Duodenal mucosa (tissue), 2 donors: ENCODE measurements around the gene AJM1.
"Not testable (repeated sequence)": the region's sequence is repeated elsewhere in the genome, so short reads cannot be mapped to it uniquely, and the experiment has no call there.

Source experiments
- H3K27ac ChIP-seq: one replicate; pipeline ENCODE4 v1.7.0; 2013; ENCODE audit warnings: low read depth, low read length
- H3K27me3 ChIP-seq, 2 donors: one replicate each; pipeline ENCODE4 v1.7.0; 2013; ENCODE audit warnings: low read length in 2 of 2, control low read depth in 1 of 2; ENCODE audit not compliant: insufficient read depth in 2 of 2, control insufficient read depth in 1 of 2
- H3K36me3 ChIP-seq, 2 donors: one replicate each; pipeline ENCODE4 v1.7.0; 2013; ENCODE audit warnings: low read length in 2 of 2, control low read depth in 1 of 2; ENCODE audit not compliant: insufficient read depth in 2 of 2, control insufficient read depth in 1 of 2
- H3K4me1 ChIP-seq, 2 donors: one replicate each; pipeline ENCODE4 v1.7.0; 2013; ENCODE audit warnings: low read length in 2 of 2, control low read depth in 1 of 2; ENCODE audit not compliant: insufficient read depth in 2 of 2, control insufficient read depth in 1 of 2
- H3K4me3 ChIP-seq, 2 donors: one replicate each; pipeline ENCODE4 v1.7.0; 2013; ENCODE audit warnings: low read length in 2 of 2, low read depth in 1 of 2
- H3K9ac ChIP-seq, 2 donors: one replicate each; pipeline ENCODE4 v1.7.0; 2013; ENCODE audit warnings: low read length in 2 of 2, low read depth in 1 of 2
- H3K9me3 ChIP-seq, 2 donors: one replicate each; pipeline ENCODE4 v1.7.0; 2013; ENCODE audit warnings: low read length in 2 of 2, control low read depth in 1 of 2; ENCODE audit not compliant: control insufficient read depth in 1 of 2

AJM1 gene

DNA sequence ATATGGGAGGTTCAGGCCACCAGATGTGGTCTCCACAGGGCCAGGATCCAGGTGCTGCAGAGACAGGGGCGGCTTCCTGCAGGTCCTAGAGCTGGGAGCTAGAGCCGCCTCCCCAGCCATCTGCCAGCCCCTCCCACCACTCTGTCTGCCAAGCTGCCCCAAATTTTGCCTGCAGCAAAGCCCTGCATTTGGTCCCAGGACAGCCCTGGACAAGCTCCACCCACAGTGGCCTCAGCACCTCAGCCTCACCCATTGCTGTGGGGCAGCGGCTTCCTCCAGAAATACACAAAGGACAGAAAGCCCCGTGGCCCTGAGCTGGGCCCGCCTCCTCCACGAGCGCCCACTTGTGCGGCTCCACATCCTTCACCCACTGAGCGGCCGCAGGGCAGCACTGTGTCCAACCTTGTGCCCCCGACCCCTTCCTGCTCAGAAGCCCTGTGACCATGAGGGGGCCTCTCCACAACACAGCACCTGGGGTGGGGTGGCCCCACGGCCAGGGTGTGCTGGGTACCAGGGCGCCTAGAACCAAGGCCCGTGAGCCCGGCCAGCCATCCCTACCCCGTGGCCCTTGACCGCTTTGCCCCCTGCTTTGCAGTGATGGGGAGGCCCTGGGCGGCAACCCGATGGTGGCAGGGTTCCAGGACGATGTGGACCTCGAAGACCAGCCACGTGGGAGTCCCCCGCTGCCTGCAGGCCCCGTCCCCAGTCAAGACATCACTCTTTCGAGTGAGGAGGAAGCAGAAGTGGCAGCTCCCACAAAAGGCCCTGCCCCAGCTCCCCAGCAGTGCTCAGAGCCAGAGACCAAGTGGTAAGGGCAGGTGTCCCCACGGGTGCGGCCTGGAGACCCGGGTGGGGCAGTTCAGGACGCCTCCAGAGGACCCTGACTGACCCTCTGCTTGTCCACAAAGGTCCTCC lies 3.7 kb upstream of the AJM1 start:
- no peak overlapping the region for H3K27ac ChIP-seq
- H3K27me3 ChIP-seq, result no peaks in the 10 kb centered on the region
- peaks cover 29 to 38% of the 10 kb centered on the region in 2 donors for H3K4me1 ChIP-seq
- H3K9me3 ChIP-seq, result no peaks in the 10 kb centered on the region
- peaks cover 0 to 21% of the 10 kb centered on the region in 2 donors for H3K36me3 ChIP-seq
- H3K4me3 ChIP-seq, result no peak overlapping the region
- no peak overlapping the region for H3K9ac ChIP-seq

- Histone ChIP-seq H3K4me1 (peaks cover 29 to 39% of the 10 kb centered on the region in 2 donors), H3K4me3 (no peak overlapping the region), H3K36me3 (peaks cover 0 to 21% of the 10 kb centered on the region in 2 donors), H3K9ac (no peak overlapping the region), H3K27ac (no peak overlapping the region), H3K9me3 (no peaks in the 10 kb centered on the region), H3K27me3 (no peaks in the 10 kb centered on the region)
Observed at GRCh38 chr9:136839229-136840139, 2.8 kb upstream of the AJM1 start.

DNA sequence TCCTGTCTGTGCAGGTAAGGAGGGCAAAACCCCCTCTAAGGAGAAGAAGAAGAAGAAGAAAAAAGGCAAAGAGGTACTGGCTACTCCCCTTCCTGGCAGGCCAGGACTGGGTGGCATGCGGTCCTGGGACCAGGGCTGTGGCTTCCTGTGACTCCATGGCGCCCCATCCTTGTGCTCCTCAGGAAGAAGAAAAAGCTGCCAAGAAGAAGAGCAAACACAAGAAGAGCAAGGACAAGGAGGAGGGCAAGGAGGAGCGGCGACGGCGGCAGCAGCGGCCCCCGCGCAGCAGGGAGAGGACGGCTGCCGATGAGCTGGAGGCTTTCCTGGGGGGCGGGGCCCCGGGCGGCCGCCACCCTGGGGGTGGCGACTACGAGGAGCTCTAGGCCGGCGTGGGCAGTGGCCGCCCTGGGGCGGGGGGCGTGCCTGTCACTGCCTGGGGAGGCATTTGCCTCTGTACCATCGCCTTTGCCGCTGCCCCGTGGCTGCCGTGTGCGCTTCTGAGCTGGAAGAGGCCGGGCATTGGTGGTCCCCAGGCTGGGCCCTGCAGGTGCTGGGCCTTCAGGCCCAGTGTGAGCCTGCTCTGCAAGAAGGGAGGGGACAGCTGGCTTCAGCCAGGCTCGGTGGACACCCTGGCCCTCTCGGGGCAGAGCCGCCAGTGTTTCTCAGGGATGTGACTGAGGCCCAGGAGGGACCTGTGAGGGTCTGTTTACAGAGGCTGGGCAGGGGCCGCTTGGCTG lies 2.0 kb upstream of the AJM1 start:
- Histone ChIP-seq H3K9me3 (no peaks in the 10 kb centered on the region), H3K9ac (peak overlapping the region in 1 of 2 donors; percentile 25), H3K4me1 (peaks cover 29 to 39% of the 10 kb centered on the region in 2 donors), H3K4me3 (no peak overlapping the region), H3K36me3 (peaks cover 0 to 19% of the 10 kb centered on the region in 2 donors), H3K27ac (peak overlapping the region; percentile 75), H3K27me3 (peaks cover 0 to 2% of the 10 kb centered on the region in 2 donors)

- Histone ChIP-seq H3K36me3 (peaks cover 0 to 14% of the 10 kb centered on the region in 2 donors), H3K9me3 (no peaks in the 10 kb centered on the region), H3K4me3 (no peak overlapping the region), H3K9ac (peak overlapping the region; percentile 25 to 43), H3K27ac (peak overlapping the region; percentile 84), H3K4me1 (peaks cover 29 to 39% of the 10 kb centered on the region in 2 donors), H3K27me3 (peaks cover 0 to 5% of the 10 kb centered on the region in 2 donors)
Observed at GRCh38 chr9:136840877-136841645, 1.2 kb upstream of the AJM1 start.

GRCh38 chr9:136841646-136842379 lies 465 bp upstream of the AJM1 start:
- H3K9me3 ChIP-seq, H3K27me3 ChIP-seq: not testable (repeated sequence)
- Histone ChIP-seq H3K36me3 (peaks cover 0 to 14% of the 10 kb centered on the region in 2 donors), H3K9ac (peak overlapping the region in 1 of 2 donors; percentile 66), H3K4me3 (peak overlapping the region; percentile 47 to 68), H3K4me1 (peaks cover 29 to 39% of the 10 kb centered on the region in 2 donors), H3K27ac (peak overlapping the region; percentile 84)

GRCh38 chr9:136843159-136843800 lies 1.0 kb downstream of the AJM1 start:
- H3K4me3 ChIP-seq, H3K27me3 ChIP-seq, H3K9me3 ChIP-seq, H3K27ac ChIP-seq: not testable (repeated sequence)
- Histone ChIP-seq H3K36me3 (peaks cover 0 to 14% of the 10 kb centered on the region in 2 donors), H3K9ac (peak overlapping the region in 1 of 2 donors; percentile 38), H3K4me1 (peaks cover 29 to 48% of the 10 kb centered on the region in 2 donors)

DNA sequence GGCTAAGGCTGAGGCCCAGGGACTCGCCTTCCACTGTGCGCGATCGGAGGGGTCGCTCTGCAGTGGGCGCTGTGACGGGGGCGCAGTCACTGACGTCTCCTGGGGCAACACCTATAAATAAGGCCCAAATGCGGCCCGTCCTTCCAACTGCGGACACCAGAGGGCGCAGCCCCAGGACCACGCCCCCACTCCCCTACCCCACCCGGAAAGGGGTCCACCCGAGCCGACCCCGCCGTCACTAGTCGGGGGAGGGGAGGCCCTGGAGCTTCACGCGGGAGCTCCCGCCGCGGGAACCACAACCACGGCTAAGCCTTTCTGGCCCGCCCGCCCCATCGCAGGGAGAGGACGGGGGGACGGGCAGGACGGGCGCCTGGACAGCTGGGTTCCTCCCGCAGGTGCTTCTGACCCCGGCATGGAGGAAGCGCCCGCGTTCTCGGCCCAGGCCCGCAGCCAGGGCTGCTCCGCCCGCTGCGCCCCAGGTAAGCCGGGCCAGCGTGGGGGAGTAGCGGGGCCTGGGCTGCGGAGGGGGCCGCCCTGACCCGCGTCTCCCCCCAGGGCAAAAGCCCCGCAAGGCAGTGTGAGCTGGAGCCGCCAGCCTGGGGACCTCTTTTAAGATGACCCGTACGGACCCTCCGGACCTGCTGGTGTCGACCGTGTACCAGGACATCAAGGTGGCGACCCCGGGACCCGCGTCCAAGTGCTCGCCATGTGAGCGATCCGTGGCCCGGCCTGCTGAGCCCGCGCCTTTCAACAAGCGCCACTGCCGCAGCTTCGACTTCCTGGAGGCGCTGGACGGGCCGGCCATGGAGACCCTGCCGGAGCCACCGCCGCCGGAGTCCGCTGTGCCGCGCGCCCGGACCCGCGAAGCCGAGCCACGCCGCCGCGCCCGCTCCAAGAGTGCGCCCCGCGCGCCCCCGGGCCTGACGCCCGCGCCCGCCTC lies 1.8 kb downstream of the AJM1 start:
- not testable (repeated sequence) for H3K9me3 ChIP-seq, H3K4me3 ChIP-seq, H3K36me3 ChIP-seq, H3K27me3 ChIP-seq, H3K9ac ChIP-seq, H3K27ac ChIP-seq
- peaks cover 29 to 48% of the 10 kb centered on the region in 2 donors for H3K4me1 ChIP-seq
